ENCODE measurements around the gene CCDC14.
"Not testable (repeated sequence)": the region's sequence is repeated elsewhere in the genome, so short reads cannot be mapped to it uniquely, and the experiment has no call there.

DNA sequence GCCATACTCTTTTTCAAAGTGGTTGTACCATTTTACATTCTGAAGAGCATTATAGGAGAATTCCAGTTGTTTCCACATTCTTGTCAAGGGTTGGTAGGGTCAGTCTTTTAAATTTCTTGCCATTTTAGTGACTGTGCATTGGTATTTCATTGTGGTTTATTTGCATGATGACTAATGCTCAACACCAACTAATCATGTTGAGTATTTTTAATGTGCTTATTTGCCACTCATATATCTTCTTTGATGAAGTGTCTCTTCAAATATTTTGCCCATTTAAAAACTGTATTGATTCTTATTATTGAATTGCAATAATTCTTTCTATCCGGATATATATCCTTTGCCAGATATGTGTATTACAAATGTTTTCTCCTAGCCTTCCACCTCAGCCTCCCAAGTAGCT lies 47.3 kb upstream of the CCDC14 start:
- TF ChIP-seq, protein P1, sequence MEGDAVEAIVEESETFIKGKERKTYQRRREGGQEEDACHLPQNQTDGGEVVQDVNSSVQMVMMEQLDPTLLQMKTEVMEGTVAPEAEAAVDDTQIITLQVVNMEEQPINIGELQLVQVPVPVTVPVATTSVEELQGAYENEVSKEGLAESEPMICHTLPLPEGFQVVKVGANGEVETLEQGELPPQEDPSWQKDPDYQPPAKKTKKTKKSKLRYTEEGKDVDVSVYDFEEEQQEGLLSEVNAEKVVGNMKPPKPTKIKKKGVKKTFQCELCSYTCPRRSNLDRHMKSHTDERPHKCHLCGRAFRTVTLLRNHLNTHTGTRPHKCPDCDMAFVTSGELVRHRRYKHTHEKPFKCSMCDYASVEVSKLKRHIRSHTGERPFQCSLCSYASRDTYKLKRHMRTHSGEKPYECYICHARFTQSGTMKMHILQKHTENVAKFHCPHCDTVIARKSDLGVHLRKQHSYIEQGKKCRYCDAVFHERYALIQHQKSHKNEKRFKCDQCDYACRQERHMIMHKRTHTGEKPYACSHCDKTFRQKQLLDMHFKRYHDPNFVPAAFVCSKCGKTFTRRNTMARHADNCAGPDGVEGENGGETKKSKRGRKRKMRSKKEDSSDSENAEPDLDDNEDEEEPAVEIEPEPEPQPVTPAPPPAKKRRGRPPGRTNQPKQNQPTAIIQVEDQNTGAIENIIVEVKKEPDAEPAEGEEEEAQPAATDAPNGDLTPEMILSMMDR (IDR thresholded peaks at IDR 0.05), result not testable (repeated sequence)
- TF ChIP-seq POLR2A (IDR thresholded peaks at IDR 0.05), result not testable (repeated sequence)

Measured in heart left ventricle (tissue), 13 donors.